DND-41 (cell line): ENCODE results near the gene SPATA25.

ENCODE experiments used
- CTCF ChIP-seq: IDR thresholded peaks from 2 replicates; pipeline ENCODE4 v1.5.1; 2012; ENCODE audit warnings: borderline replicate concordance, low read length, moderate library complexity, mild to moderate bottlenecking; ENCODE audit not compliant: poor library complexity, severe bottlenecking; ENCODE audit errors: extremely low read depth
- EZH2 ChIP-seq: IDR thresholded peaks from 3 replicates; pipeline ENCODE4 v1.6.1; 2012; ENCODE audit warnings: borderline replicate concordance, low read depth, mild to moderate bottlenecking, moderate library complexity, low read length, inconsistent platforms; ENCODE audit not compliant: severe bottlenecking

DNA sequence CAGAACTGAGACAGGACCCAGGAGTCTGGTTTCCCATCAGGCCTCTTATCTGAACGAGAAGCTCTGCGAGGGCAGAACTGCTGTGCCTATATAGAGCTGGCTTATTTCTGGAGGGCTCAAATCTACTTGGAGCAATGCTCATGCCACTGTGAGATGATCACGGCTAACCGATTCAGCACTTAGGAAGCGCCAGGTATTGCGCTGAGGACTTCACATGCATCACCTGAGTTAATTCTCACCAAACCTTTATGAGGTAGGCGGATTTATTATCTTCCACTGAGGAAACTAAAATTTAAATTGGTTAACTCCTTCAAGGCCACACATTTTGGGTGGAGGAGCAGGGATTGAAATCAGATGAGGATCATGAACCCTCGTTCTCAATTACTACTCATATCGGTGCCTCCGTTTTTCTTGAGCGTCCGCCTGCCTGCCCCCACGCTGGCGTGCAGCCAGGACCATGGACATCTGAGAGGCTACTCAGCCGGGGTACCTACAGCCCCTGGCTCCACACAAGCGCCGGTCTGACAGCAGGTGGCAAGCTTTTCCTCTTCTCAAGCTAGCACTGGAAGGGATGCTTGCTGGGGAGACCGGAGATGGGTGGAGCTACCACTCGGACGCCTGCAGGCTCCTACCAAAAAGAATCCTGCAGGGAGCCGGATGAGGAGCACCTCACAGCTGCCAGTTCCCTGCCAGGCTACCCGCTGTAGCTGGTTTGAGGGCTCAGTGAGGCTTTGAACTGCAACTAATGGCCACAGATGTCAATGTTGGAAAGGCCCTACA is 46.0 kb upstream of the SPATA25 start:
- TF ChIP-seq EZH2, result no peak
- TF ChIP-seq CTCF, result peak; percentile 65
